Kidney (tissue), 14 donors: ENCODE data around the gene NLRP12. TPM values are rescaled to one million over a fixed set of nuclear protein-coding genes. Genes with fewer than 3 reads are reported as not detected.
A peak's percentile ranks its signal among the peaks of the same experiment; 100 is the strongest.
"Not testable (repeated sequence)": the region's sequence is repeated elsewhere in the genome, so short reads cannot be mapped to it uniquely, and the experiment has no call there.

Source experiments
- DNase-seq, 5 donors: peaks; one replicate each; pipeline ENCODE4 v3.0.0-alpha.2; 2013 to 2020
- FAIRE-seq: peaks from 2 replicates; lab custom pipeline; 2012; peaks lifted over from hg19 to GRCh38; lab: Jason Lieb, UNC
- H3K27ac ChIP-seq, 2 donors: one replicate each; pipeline ENCODE4 v1.7.0; 2013; ENCODE audit warnings: low read depth in 2 of 2, low read length in 2 of 2, inconsistent platforms in 1 of 2
- H3K27me3 ChIP-seq: one replicate; pipeline ENCODE4 v1.7.1; 2013; ENCODE audit warnings: low read length, inconsistent platforms; ENCODE audit not compliant: control insufficient read depth, insufficient read depth
- H3K36me3 ChIP-seq, 3 donors: one replicate each; pipeline versions ENCODE4 v1.7.0 to v1.7.1; 2013; ENCODE audit warnings: low read length in 3 of 3, control low read depth in 1 of 3, inconsistent platforms in 1 of 3; ENCODE audit not compliant: insufficient read depth in 3 of 3, control insufficient read depth in 2 of 3
- H3K4me1 ChIP-seq, 3 donors: one replicate each; pipeline versions ENCODE4 v1.7.0 to v1.7.1; 2013; ENCODE audit warnings: low read length in 3 of 3, inconsistent platforms in 1 of 3, low read depth in 1 of 3; ENCODE audit not compliant: control insufficient read depth in 2 of 3, insufficient read depth in 2 of 3
- H3K4me3 ChIP-seq, 3 donors: one replicate each; pipeline versions ENCODE4 v1.7.0 to v1.8.1; 2013; ENCODE audit warnings: low read length in 3 of 3, control low read depth in 1 of 3, inconsistent platforms in 1 of 3
- H3K9ac ChIP-seq, 3 donors: one replicate each; pipeline versions ENCODE4 v1.7.0 to v1.7.1; 2013; ENCODE audit warnings: low read length in 3 of 3, control low read depth in 1 of 3, inconsistent platforms in 1 of 3
- H3K9me3 ChIP-seq, 3 donors: one replicate each; pipeline versions ENCODE4 v1.7.0 to v1.7.1; 2013; ENCODE audit warnings: low read length in 3 of 3, control low read depth in 1 of 3, inconsistent platforms in 1 of 3; ENCODE audit not compliant: control insufficient read depth in 2 of 3, insufficient read depth in 1 of 3
- intact Hi-C: fragments of 100-400 bp; cut with DNase I; formaldehyde crosslinking; loops from one replicate; pipeline ENCODE4 v1.11.1; 2022
- polyA plus RNA-seq: library from polyadenylated mRNA; stranded (reverse); fragments of 350-450 nt; fragmentation: Illumina TruSeq; extraction: RNeasy Lipid Tissue Mini Kit (QIAGEN cat#74804); gene quantifications from one replicate; pipeline ENCODE4 v1.2.3, GENCODE V29; 2014; ENCODE audit warnings: low read depth, low replicate concordance; ENCODE audit not compliant: insufficient read depth
- total RNA-seq: library from RNA; stranded (reverse); fragmentation: NEBNext Ultra II Directional; extraction: Animal tissue kit (Norgen Biotek cat#: 25700); gene quantifications from one replicate; pipeline ENCODE4 v1.2.1, GENCODE V29; 2021
- TF ChIP-seq, protein P1 (sequence below): IDR thresholded peaks from 3 replicates; pipeline ENCODE4 v1.5.1; 2012; ENCODE audit warnings: mild to moderate bottlenecking, moderate library complexity, borderline replicate concordance; ENCODE audit not compliant: insufficient read depth; ENCODE audit errors: extremely low read depth
- donor health status: control.
- donor health status: control.
- donor health status: control.
- donor health status: control.
- donor health status: control.
- donor health status: DM: yes; HTN: yes; CAD: no.
- donor health status: Normal renal cell carcinoma (clear cell type).

The NLRP12 gene
- total and polyA plus RNA-seq, 2 donors from 2014 or later, result 1.1 TPM; not detected in 1

DNA sequence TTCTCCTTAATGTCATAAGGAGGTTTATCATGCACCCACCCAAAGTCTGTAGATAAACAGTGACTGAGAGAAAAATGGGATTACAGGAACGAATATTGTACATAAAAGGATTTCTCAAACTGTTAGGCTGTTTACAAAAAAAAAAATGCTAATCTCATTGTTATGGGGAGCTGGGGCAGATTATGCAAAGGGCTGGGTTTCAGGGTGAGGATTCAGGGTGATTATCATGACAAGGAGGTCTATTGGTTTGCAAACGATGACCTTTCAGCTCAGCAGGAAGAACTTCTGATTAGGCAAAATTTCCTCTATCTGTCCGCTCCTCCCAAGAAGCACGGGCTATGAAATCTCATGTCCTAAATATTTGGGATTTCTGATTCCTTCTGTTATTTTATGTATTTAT, 41.4 kb downstream of the NLRP12 start:
- Histone ChIP-seq H3K9ac (no peak overlapping the region), H3K4me1 (no peaks in the 10 kb centered on the region), H3K4me3 (no peak overlapping the region), H3K36me3 (no peaks in the 10 kb centered on the region), H3K27me3 (no peaks in the 10 kb centered on the region), H3K27ac (no peak overlapping the region), H3K9me3 (no peaks in the 10 kb centered on the region)
- FAIRE-seq (no peak), DNase-seq (no peak)
- TF ChIP-seq, protein P1, sequence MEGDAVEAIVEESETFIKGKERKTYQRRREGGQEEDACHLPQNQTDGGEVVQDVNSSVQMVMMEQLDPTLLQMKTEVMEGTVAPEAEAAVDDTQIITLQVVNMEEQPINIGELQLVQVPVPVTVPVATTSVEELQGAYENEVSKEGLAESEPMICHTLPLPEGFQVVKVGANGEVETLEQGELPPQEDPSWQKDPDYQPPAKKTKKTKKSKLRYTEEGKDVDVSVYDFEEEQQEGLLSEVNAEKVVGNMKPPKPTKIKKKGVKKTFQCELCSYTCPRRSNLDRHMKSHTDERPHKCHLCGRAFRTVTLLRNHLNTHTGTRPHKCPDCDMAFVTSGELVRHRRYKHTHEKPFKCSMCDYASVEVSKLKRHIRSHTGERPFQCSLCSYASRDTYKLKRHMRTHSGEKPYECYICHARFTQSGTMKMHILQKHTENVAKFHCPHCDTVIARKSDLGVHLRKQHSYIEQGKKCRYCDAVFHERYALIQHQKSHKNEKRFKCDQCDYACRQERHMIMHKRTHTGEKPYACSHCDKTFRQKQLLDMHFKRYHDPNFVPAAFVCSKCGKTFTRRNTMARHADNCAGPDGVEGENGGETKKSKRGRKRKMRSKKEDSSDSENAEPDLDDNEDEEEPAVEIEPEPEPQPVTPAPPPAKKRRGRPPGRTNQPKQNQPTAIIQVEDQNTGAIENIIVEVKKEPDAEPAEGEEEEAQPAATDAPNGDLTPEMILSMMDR, result no peak
- intact Hi-C loops, result no loop called here

DNA sequence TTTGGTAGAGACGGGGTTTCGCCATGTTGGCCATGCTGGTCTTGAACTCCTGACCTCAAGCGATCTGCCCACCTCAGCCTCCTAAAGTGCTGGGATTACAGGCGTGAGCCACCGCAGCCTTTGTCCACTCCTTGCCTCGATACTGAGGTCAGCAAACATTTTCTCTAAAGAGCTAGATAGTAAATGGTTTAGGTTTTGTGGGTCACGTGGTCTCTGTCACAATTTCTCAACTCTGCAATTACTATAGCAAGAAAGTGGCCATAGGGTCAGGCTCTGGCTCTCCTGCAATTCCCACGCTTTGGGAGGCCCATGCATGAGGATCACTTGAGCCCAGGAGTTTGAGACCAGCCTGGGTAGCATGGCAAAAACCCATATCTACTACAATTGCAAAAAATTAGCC, 42.8 kb downstream of the NLRP12 start:
- DNase-seq, H3K27me3 ChIP-seq, H3K9me3 ChIP-seq, H3K4me3 ChIP-seq, H3K4me1 ChIP-seq, intact Hi-C loops, H3K27ac ChIP-seq, H3K36me3 ChIP-seq, H3K9ac ChIP-seq, FAIRE-seq: not testable (repeated sequence)

DNA sequence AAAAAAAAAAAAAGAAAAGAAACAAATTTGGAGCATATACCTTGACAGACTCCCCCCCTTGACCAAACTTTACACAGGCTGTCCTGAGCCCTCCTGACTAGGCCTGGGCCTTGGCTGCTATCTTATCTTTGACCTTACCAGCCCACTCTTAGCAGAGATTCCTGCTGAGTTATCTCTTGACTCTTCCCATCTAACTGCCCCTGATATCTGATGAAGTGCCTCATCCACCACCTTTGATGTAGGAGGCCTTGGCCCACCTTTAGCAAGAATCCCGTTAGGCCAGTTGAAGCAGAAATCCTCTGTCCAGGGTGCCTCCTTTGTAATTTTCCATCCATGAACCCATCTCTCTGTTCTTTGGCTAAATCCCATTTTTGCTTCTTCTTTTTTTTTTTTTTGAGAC, 43.6 kb downstream of the NLRP12 start:
- no peaks in the 10 kb centered on the region for H3K4me1 ChIP-seq
- FAIRE-seq, result no peak
- no peak overlapping the region for H3K27ac ChIP-seq
- H3K9ac ChIP-seq, result no peak overlapping the region
- intact Hi-C loops, result no loop called here
- H3K36me3 ChIP-seq, result no peaks in the 10 kb centered on the region
- no peak overlapping the region for H3K4me3 ChIP-seq
- TF ChIP-seq, protein P1, result no peak
- no peaks in the 10 kb centered on the region for H3K27me3 ChIP-seq
- no peak for DNase-seq
- H3K9me3 ChIP-seq, result no peaks in the 10 kb centered on the region

DNA sequence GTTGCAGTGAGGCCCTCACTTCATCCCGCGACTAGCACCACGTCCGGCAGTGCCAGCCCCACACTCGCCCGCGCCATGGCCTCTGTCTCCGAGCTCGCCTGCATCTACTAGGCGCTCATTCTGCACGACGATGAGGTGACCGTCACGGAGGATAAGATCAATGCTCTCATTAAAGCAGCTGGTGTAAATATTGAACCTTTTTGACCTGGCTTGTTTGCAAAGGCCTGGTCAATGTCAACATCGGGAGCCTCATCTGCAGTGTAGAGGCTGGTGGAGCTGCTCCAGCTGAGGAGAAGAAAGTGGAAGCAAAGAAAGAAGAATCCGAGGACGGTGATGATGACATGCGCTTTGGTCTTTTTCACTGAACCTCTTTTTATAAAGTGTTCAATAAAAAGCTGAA, 48.6 kb downstream of the NLRP12 start:
- H3K4me3 ChIP-seq, result no peak overlapping the region
- intact Hi-C loops, result no loop called here
- FAIRE-seq (no peak), DNase-seq (peak in 1 of 5 donors; percentile 18)
- H3K9ac ChIP-seq, result no peak overlapping the region
- no peaks in the 10 kb centered on the region for H3K36me3 ChIP-seq
- H3K27ac ChIP-seq, result no peak overlapping the region
- H3K9me3 ChIP-seq, result no peaks in the 10 kb centered on the region
- TF ChIP-seq, protein P1, result no peak
- H3K4me1 ChIP-seq, result no peaks in the 10 kb centered on the region
- H3K27me3 ChIP-seq, result no peaks in the 10 kb centered on the region

DNA sequence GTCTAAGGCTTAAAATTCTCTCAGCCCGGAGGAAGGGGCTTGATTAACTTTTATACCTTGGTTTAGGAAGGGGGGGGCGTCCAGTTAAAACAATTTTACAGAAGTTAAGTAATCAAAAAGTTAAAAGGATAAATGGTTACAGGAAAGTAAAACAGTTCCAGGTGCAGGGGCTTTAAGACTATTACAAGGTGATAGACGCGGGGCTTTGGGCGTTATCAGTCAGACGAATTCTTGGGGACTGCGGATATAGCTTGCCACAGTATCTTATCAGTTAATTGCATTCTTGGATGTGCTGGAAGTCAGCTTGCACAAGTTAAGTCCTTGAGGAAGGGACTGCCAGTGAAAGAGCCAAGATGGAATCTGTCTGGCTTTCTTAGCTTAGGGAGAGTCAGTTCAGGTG, 49.6 kb downstream of the NLRP12 start:
- H3K27ac ChIP-seq, intact Hi-C loops, DNase-seq, H3K4me1 ChIP-seq, H3K9ac ChIP-seq, H3K27me3 ChIP-seq, H3K9me3 ChIP-seq, H3K36me3 ChIP-seq, H3K4me3 ChIP-seq, FAIRE-seq: not testable (repeated sequence)
